ENCODE data around the gene METAP1.
A peak's percentile ranks its signal among the peaks of the same experiment; 100 is the strongest.
"Not testable (repeated sequence)": the region's sequence is repeated elsewhere in the genome, so short reads cannot be mapped to it uniquely, and the experiment has no call there.

Gene METAP1

DNA sequence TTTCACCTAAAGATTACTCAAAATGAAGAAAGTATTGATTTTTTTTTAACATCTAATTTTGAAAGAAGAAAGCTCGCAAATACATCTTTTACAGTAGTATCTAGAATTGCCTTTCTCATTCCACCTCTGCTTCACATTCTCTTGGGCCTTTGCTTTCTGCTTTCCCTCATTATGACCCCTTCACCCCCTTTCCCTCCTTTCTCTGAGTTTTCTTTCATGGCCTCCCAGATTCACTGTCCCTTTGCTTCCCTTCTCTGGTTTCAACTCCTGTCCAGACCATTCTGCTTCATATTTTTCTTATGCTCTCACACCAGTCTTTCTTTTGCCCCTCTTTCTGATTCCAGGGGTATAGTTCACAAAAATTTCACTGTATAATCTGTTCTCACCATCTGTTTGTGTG is 64.0 kb downstream of the METAP1 start:
- no peak for DNase-seq (ENCODE audit: low spot score)

DNA sequence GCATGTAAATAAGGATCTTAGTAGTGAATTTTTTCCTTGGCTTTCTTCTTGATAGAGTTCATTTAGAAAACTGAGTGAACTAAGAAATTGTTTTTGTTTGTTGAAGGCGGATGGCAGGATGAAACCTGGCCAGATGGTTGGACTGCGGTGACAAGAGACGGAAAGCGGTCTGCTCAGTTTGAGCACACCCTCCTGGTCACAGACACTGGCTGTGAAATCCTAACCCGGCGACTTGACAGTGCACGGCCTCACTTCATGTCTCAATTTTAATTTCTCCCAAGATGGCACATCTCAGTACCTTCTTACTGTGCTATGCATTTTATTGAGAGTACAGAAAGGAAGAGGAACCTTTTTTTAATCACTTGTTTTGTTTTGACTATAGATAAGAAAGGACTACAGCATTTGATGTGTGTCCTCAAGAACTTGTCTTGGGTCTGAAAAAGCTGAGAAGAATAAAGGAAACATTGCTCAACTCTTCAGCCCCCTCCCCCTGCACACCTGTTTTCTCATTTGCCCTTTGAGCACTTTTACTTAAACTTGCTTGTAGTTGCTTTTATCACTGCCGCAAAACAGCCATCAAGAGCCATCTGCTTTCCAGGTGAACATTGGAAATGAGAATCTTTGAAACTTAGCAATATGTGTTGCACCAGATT is 65.7 kb downstream of the METAP1 start:
- DNase-seq (ENCODE audit: low spot score), result no peak

- no peak for DNase-seq (ENCODE audit: low spot score)
These were observed 66.6 kb downstream of the METAP1 start for GRCh38 chr4:99062120-99062519.

DNA sequence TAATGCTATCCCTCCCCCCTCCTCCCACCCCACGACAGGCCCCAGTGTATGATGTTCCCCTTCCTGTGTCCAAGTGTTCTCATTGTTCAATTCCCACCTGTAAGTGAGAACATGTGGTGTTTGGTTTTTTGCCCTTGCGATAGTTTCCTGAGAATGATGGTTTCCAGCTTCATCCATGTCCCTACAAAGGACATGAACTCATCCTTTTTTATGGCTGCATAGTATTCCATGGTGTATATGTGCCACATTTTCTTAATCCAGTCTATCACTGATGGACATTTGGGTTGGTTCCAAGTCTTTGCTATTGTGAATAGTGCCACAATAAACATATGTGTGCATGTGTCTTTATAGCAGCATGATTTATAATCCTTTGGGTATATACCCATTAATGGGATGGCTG is 70.0 kb downstream of the METAP1 start:
- not testable (repeated sequence) for DNase-seq (ENCODE audit: low spot score)

DNA sequence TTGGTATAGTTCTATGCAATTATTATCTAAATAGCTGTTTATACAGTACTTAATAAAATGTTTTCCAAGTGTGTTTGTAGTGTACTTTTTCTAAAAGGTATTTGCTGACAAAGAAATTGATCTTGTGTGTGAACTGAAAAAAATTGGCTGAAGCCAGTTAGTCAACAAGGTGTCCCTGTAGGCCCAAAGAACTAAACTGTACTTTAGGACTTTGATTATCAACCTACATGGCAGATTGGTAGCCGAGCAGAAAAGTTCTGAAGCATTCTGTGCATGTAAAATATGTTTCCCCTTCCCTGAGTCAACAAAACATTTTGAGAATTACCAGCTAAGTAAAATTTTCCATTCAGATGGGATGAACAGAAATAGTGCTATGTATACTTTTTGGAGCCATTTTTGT is 72.1 kb downstream of the METAP1 start:
- DNase-seq (ENCODE audit: low spot score), result no peak

DNA sequence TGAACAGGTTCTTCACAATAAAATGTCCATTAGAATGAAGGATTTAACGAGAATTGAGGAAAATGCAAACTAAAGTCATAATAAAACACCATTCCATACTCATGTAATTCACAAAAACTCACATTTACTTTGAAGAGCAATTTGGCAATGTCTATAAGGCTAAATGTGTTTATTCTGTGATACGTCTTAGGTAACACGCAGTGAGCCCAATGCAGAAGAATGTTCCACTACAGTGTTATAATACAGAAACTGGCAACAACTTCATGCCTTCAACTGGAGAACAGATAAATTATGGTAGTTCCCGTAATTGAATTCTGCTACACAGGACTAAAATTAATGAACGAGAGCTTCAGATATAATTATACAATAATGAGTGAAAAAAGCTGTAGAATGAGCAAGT is 75.6 kb downstream of the METAP1 start:
- no peak for DNase-seq (ENCODE audit: low spot score)

DNA sequence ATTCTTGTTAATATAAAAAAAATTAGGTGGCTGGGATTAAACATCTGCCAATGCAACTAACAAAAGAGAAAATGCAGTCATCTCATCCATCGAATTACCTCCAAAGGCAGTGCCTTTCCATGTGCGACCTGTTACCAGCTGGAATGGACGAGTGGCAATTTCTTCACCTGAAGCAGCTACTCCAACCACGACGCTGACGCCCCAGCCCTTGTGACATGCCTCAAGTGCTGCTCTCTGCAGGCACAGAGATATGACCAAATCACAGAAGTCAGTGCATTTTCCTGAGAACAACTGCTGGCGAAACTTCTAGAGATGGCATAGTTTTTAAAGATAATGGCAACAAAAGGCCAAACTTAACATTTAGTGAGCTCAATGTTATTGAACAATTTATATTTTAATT is 79.3 kb downstream of the METAP1 start:
- DNase-seq (ENCODE audit: low spot score), result no peak

DNA sequence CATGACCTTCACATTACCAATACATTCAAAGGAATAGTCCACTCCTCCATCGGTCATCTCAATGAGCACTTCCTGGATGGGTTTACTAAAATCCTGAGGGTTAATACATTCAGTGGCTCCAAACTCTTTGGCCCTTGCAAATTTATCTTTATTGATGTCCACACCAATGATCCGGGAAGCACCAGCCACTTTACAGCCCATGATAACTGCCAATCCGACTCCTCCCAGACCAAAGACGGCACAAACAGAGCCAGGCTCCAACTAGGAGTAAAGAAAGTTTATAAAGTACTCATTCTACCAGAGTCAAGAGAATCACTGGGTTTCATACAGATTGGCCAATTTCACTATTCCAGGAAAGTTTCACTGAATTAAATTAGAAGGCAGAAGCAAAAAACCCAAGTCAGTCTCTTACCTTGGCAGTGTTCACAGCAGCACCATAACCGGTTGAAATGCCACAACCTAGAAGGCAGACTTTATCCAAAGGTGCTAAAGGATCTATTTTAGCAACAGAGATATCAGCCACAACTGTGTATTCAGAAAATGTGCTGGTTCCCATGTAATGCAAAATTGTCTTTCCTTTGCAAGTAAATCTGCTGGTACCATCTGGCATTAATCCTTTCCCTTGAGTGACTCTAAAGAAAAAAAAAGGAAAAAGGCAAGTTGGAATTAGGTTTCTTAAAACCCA is 80.9 kb downstream of the METAP1 start:
- DNase-seq (ENCODE audit: low spot score), result no peak

DNA sequence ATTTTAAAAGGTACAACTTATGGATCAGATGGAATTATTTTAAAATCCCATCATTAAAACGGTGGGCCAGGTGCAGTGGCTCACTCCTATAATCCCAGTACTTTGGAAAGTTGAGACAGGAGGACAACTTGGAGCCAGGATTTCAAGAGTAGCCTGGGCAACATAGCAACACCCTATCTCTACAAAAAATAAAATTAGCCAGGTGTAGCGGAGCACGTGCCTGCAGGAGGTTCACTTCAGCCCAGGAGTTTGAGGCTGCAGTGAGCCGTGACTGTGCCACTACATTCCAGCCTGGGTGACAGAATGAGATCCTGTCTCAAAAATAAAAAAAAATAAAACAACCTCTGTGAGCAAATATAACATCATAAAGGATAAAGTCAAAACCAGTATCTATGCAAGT is 81.7 kb downstream of the METAP1 start:
- DNase-seq (ENCODE audit: low spot score), result no peak

DNA sequence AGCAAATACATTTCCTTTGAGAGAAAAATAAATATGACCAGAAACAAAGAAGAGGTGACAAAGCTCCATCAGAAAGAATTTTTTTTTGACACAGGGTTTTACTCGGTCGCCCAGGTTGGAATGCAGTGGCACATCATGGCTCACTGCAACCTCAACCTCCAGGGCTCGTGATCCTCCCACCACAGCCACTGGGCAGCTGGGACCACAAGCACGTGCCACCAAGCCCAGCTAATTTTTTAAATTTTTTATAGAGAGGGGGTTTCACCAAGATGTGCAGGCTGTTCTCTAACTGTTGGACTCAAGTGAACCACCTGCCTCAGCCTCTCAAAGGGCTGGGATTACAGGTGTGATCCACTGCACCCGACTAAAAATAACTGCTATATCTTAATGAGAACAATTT is 82.8 kb downstream of the METAP1 start:
- no peak for DNase-seq (ENCODE audit: low spot score)

DNA sequence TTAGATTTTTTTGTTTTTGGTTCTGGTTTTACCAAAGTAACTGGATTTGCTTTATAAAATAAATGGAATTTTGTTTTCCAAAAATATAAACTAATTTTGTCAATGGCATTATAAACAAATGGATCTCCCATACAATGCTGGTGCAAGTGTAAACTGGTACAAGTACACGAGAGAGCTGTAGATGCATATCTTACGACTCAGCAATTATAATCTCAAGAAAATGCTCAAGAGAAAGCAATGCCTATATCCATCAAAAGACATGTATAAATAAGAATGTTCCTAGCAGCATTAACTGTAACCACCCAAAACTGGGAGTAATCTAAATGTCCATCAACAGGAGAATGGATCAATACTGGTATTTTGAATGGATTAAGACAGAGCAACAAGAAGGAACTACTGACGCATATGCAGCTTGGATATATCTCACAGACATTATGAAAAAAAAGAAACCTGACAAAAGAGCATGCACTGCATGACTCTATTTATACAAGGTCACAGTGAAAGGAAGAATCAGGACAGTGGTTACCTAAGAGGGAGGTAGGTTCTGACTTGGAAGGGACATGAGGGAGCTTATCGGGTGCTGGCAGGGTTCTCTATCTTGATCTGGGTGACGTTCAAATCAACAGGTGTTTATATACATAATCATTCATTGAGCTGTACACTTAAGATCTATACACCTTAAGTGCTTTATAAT is 83.6 kb downstream of the METAP1 start:
- DNase-seq (ENCODE audit: low spot score), result no peak

- DNase-seq (ENCODE audit: low spot score), result no peak
These were observed 84.2 kb downstream of the METAP1 start for GRCh38 chr4:99079625-99080295.

DNA sequence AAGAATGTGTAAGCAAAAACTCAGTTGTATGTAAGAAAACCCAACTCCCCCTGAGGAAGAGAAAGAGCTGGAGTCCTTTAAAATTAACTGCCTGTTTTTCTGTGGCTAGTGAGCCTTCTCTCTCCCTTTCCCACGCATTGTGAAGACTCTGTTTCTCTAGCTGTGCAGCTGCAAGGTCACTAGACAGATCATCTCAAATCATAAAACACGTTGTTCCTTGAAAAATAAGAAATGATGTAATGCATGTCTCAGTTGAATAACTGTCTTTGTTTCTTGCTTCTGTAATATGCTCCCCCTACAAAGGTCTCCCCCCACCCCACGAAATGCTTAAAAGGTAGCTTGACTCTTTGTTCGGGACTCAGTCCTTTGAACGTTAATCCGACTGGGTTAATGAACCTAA is 85.3 kb downstream of the METAP1 start:
- not testable (repeated sequence) for DNase-seq (ENCODE audit: low spot score)

- no peak for DNase-seq (ENCODE audit: low spot score)
These were observed 86.7 kb downstream of the METAP1 start for GRCh38 chr4:99082192-99082591.

DNA sequence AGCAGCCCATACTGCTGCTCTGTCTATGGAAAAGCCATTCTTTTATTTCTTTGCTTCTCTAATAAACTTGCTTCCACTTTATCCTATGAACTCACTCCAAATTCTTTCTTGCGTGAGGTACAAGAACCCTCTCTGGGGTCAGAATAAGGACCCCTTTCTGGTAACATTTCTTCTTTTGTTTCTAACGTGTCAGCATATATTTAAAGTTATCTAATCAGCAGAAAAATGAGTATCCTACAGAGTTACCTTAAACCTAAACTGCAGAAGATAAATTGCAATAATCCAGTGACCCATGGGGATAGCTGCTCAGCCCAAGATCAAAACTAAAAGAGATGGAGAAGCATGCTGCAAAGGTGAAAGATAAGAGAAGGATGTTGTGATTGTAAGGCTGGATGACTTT is 89.1 kb downstream of the METAP1 start:
- DNase-seq (ENCODE audit: low spot score), result no peak

DNA sequence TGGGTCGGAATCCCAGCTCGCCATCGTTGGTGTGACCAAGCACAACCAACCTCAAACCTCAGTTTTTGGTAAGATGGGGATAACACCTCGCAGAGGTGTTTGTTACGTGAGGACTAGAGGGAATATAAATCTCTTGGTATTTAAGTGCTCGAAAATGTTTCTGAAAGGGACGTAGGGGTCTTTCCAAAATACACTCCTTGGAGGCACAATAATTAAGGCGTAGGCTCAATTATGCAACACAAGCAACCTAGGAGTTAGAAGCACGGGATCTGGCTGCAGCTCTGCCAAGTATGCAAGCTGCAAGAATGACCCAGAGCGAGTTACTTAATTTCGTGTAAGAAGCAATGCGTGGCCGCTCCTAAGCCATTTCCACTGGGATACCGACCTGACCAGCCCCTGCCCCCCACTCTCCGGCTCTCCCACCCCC is 92.5 kb downstream of the METAP1 start:
- peak; percentile 54 for DNase-seq (ENCODE audit: low spot score)

GRCh38 chr4:99088481-99089365 is 93.2 kb downstream of the METAP1 start, which contains the start of gene ADH5:
Gene ADH5, minus strand, starts transcription at chr4:99088788. Its CDS starts 88 bp downstream, at chr4:99088700.
- peak; percentile 85 for DNase-seq (ENCODE audit: low spot score)

- DNase-seq (ENCODE audit: low spot score), result no peak
These were observed 95.1 kb downstream of the METAP1 start for GRCh38 chr4:99090481-99091215.

- DNase-seq (ENCODE audit: low spot score), result no peak
These were observed 95.7 kb downstream of the METAP1 start for GRCh38 chr4:99091216-99091575.

DNA sequence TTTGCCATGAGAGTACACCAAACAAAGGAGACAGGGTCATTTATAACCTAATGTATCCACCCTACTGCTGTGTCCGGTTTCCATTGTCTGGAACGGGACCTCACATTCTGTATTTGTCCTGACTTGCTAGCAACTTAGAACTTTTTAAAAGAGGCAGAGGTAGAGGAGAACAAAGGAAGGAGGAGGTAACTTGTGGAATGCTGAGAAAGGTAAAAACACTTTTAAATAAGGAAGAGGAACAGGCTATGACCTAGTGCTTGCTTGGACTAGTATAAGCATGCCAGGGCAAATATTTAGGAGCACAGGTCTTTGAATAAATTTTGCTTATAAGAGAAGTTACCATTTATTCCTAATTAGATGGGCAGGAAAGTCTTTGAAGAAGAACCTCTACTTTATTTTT is 96.3 kb downstream of the METAP1 start:
- not testable (repeated sequence) for DNase-seq (ENCODE audit: low spot score)

DNA sequence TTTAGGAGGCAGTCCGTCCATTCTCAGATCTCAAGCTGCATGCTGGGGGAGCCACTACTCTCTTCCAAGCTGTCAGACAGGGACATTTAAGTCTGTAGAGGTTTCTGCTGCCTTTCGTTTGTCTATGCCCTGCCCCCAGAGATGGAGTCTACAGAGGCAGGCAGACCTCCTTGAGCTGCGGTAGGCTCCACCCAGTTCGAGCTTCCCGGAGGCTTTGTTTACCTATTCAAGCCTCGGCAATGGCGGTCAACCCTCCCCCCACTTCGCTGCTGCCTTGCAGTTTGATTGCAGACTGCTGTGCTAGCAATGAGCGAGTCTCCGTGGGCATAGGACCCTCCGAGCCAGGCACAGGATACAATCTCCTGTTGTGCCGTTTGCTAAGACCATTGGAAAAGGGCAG is 103.8 kb downstream of the METAP1 start:
- DNase-seq (ENCODE audit: low spot score), result no peak

All from putamen (tissue), 1 donor.